Activated naive CD4-positive, alpha-beta T cell treated with anti-CD3 and anti-CD28 coated beads for 36 hours (primary cell): ENCODE measurements around the gene KDR. TPM values are rescaled to one million over a fixed set of nuclear protein-coding genes. Genes with fewer than 3 reads are reported as not detected.

ENCODE experiments used
- CTCF ChIA-PET: fragments of 350-600 bp; sonication (Branson Sonifier 250); formaldehyde crosslinking; loops from one replicate; lab custom pipeline; 2021; ENCODE audit warnings: antibody characterized with exemption; lab: Charles Lee
- DNase-seq: peaks from one replicate; pipeline ENCODE4 v3.0.0-alpha.2; 2020
- H3K27ac Mint-ChIP-seq: one replicate; pipeline ENCODE4 v1.8.0; 2021; ENCODE audit warnings: mild to moderate bottlenecking, mixed read lengths
- H3K27me3 Mint-ChIP-seq: one replicate; pipeline ENCODE4 v1.8.0; 2021; ENCODE audit warnings: low read depth, mixed read lengths
- H3K36me3 Mint-ChIP-seq: one replicate; pipeline ENCODE4 v1.8.0; 2021; ENCODE audit warnings: low read depth, mixed read lengths
- H3K4me1 Mint-ChIP-seq: one replicate; pipeline ENCODE4 v1.8.0; 2021; ENCODE audit warnings: low read depth, mixed read lengths
- H3K4me3 Mint-ChIP-seq: one replicate; pipeline ENCODE4 v1.8.0; 2021; ENCODE audit warnings: mild to moderate bottlenecking, moderate library complexity, mixed read lengths
- H3K9me3 Mint-ChIP-seq: one replicate; pipeline ENCODE4 v1.8.0; 2021; ENCODE audit warnings: mixed read lengths
- intact Hi-C: fragments of 100-400 bp; cut with micrococcal nuclease; formaldehyde crosslinking; loops from one replicate; pipeline ENCODE4 v1.15.1; 2023
- total RNA-seq, 2 experiments: library from RNA; stranded (reverse); gene quantifications; one replicate each; pipeline ENCODE4 v1.2.3, GENCODE V29; 2021

The KDR gene
- total RNA-seq, 2 experiments from 2014 or later = not detected

DNA sequence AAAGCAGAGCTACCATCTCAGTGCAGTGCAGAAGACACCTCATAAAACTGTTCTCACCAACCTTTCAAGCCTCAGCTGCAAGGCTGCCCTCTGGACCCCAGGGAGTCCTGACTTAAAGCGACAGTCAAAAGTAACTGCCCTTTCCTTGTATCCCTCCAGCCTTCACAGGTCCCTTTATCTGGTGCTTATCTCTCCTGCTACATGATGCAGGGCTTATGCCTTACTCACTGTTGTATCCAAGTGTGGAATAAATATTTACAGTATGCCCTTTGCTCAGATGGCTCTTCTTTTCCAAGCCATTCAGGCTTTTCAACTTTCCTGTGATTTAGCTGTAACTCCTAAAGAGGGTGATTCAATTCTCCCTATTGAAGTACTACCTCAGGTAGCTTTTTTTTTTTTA, 92.6 kb downstream of the KDR start:
- intact Hi-C loops = no loop called here
- H3K4me3 Mint-ChIP-seq = no peak overlapping the region
- CTCF ChIA-PET = no interaction called here
- no peak overlapping the region for H3K27ac Mint-ChIP-seq
- no peak for DNase-seq
- H3K36me3 Mint-ChIP-seq = no peaks in the 10 kb centered on the region
- no peaks in the 10 kb centered on the region for H3K4me1 Mint-ChIP-seq
- peaks cover 23% of the 10 kb centered on the region for H3K27me3 Mint-ChIP-seq
- no peaks in the 10 kb centered on the region for H3K9me3 Mint-ChIP-seq

DNA sequence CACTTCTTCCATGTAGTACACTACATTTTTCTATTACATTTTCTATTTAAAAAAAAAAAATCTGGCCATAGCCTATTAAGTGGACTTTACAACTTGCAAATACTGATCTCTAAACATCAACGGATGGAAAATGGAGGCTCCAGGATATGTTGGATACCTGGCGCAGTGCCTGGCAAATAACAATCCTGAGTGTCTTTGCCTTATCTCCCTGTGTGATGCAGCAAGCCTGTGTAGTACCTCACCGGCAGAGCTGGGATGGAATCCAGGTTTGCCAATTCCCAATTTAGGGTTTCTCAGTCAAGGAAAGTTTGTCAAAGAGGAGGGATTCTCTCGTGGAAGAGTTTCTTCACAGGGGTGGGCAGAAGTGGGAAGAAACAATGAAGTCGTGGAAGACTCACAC, 93.2 kb downstream of the KDR start:
- Mint-ChIP-seq H3K36me3 (no peaks in the 10 kb centered on the region), H3K4me3 (no peak overlapping the region), H3K4me1 (no peaks in the 10 kb centered on the region), H3K27me3 (peaks cover 22% of the 10 kb centered on the region), H3K9me3 (no peaks in the 10 kb centered on the region), H3K27ac (no peak overlapping the region)
- CTCF ChIA-PET = interaction anchor here (1.1 kb wide), 1 partner anchor 23 kb away, joined by 3 read pairs; no protein-coding TSS in a partner anchor
- intact Hi-C loops = no loop called here
- no peak for DNase-seq

DNA sequence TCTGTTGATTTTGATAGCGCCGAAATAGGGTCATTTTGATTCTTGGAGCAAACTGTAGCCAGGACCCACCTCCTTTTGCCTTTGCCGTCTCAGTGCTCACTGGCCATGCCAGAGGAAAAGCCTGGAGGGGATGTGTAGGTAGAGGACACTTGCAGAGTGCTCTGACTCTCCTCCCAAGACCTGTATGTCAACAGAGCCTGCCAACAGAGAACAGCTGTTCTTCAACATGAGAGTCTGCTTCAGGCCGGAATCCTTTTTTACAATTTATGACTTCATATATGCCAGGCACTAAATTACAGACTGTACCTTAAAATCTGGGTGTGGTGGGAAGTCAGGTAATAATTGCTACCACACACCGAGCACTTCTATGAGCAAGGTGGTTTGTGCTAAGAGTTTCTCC, 94.2 kb downstream of the KDR start:
- Mint-ChIP-seq H3K36me3 (no peaks in the 10 kb centered on the region), H3K27ac (no peak overlapping the region), H3K4me1 (no peaks in the 10 kb centered on the region), H3K9me3 (no peaks in the 10 kb centered on the region), H3K27me3 (peaks cover 20% of the 10 kb centered on the region), H3K4me3 (no peak overlapping the region)
- DNase-seq = no peak
- CTCF ChIA-PET = interaction anchor here (1.0 to 1.1 kb wide), 2 partner anchors 22 to 70 kb away, joined by 3 read pairs; no protein-coding TSS in a partner anchor
- intact Hi-C loops = no loop called here

DNA sequence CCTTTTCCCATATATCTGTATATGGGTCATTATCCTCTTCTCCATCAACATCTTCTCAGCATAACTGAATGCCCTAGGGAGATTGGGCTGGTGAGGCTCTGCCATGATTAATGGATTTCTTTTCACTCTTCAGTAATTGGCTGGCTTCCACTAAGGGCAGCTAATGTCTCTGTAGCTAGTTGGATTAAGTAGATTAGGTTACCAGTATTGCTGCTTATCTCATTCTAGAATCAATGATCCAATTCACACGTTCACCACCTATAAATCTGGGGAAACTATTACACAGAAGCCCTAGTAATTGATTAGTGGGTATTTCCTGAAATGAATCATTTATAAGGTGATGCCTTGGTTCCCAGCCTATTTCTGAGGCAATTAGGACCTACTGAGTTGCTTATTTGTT, 94.8 kb downstream of the KDR start:
- Mint-ChIP-seq H3K27me3 (peaks cover 20% of the 10 kb centered on the region), H3K36me3 (no peaks in the 10 kb centered on the region), H3K4me1 (no peaks in the 10 kb centered on the region), H3K4me3 (no peak overlapping the region), H3K27ac (no peak overlapping the region), H3K9me3 (no peaks in the 10 kb centered on the region)
- intact Hi-C loops = no loop called here
- no peak for DNase-seq
- CTCF ChIA-PET = interaction anchor here (1.0 kb wide), 1 partner anchor 69 kb away, joined by 3 read pairs; no protein-coding TSS in a partner anchor

DNA sequence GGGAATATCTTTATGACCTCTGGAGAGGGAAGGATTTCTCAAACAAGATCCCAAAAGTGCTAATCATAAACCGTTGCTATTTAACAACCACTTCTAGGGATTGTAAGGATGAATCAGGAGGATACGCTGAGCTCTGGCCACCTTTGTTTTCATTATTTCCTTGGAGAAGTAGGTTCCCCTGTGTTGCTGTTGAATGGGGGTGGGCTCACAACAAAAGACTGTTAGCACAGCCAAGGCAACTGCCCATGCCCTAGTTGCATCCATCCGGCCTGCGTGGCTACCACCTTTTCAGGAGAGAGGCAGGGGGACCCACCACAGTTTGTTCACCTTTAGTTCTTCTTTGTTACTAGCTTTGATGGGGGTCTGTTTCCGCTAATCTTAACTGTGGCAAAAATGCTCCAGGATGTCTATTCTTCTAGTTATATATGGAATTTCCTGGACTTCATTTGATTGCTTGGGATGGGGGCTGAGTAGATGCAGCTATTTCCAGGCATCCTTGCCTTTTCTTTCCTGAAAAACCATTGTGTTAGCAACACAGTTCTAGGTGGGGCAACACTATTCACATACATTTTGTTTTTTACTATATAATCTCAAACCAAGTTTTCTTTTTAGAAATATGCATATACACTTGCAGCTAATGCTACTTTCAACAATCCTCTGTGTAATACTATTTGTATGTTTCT, 95.4 kb downstream of the KDR start:
- no peaks in the 10 kb centered on the region for H3K4me1 Mint-ChIP-seq
- no peak overlapping the region for H3K4me3 Mint-ChIP-seq
- intact Hi-C loops = no loop called here
- CTCF ChIA-PET = interaction anchor here (1.0 kb wide), 1 partner anchor 69 kb away, joined by 3 read pairs; no protein-coding TSS in a partner anchor
- H3K27ac Mint-ChIP-seq = no peak overlapping the region
- no peaks in the 10 kb centered on the region for H3K9me3 Mint-ChIP-seq
- H3K27me3 Mint-ChIP-seq = peaks cover 20% of the 10 kb centered on the region
- DNase-seq = no peak
- no peaks in the 10 kb centered on the region for H3K36me3 Mint-ChIP-seq

DNA sequence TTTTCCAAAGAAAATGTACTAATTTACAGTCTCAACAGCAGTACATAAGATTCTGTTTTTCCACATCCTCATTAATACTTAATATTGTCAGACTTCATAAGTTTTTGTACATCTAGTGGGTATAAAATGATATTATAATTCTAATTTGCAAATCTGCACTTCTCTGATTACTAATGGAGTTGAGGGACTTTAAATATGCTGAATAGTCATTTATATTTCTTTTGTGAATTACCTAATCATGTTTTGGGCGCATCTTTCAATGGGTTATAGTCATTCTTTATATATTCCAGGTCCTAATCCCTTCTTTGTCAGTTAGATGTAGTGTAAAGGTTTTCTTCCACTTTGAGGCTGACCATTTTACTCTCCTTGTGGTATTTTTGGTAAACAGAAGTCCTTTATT, 96.1 kb downstream of the KDR start:
- H3K27me3 Mint-ChIP-seq = peaks cover 19% of the 10 kb centered on the region
- H3K36me3 Mint-ChIP-seq = no peaks in the 10 kb centered on the region
- H3K27ac Mint-ChIP-seq = no peak overlapping the region
- no peaks in the 10 kb centered on the region for H3K4me1 Mint-ChIP-seq
- H3K9me3 Mint-ChIP-seq = no peaks in the 10 kb centered on the region
- no peak overlapping the region for H3K4me3 Mint-ChIP-seq
- no peak for DNase-seq
- CTCF ChIA-PET = no interaction called here
- intact Hi-C loops = no loop called here

Other genes with a start within 250 kb of the KDR start
- gene SRD5A3, start 220.6 kb upstream of the KDR start, total RNA-seq = 10 to 100 TPM; 21.7 to 22.3 TPM